HG03064 (cell line): Measurements from ENCODE around the gene SAPCD1.
"Not testable (repeated sequence)": the region's sequence is repeated elsewhere in the genome, so short reads cannot be mapped to it uniquely, and the experiment has no call there.

Experiments used
- ATAC-seq: cut with Tn5 transposase; IDR thresholded peaks from one replicate; pipeline ENCODE4 v1.9.1; 2021; ENCODE audit warnings: low read depth; ENCODE audit not compliant: unreplicated experiment

SAPCD1 gene

DNA sequence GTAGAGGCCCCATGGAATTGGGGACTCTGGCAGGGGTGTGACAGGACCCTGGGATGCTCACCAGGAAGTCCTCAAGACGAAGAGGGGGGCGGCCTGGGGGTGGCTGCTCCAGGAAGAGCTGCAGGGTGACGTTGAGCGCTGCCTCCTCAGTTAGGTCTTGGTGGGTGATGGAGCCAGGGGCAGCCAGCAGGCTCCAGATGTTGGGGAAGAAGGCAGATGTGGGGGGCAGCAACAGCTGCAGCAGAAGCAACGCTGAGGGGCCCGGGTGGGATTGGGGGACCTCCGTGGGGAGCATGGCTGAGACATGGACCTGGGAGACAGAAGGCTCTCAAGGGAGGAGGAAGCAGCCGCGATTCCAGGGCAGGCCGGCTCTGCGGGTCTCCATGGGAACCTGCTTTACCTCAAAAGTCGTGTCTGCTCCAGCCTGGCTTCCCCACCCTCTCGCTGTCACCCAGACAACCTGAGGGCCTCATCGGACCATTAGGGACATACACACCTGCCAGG lies 14.1 kb downstream of the SAPCD1 start:
- ATAC-seq: no peak

DNA sequence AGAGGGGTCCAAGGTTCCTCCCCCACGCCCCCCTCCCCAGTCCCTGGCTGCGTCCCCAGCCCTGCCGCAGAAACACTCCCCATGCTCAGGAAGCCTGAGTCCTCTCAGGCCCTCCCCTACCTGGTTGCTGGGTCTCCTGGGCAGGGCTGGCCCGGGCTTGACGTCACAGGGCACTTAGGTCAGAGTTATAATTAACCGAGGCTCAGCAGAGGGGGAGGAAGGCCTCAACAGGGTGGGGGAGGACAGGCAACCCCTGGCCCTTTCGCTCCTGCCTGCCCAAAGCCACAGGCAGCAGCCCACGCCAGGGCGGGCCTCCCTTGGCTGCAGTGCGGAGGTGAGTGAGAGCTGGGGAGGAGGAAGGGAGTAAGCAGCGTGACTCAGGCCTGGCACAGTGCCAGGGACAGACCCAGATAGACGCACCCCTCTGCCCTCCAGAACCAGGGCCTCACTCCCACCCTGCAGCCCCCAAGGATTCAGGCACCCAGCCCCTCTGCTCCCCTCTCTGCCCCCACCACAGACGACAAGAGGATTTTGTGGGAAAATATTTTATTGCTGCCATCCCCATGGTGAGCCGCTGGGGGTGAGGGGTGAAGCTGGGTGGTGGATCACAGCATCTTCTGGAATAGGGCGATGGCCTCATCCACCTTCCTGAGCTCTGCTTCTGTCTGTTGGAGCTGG lies 14.7 kb downstream of the SAPCD1 start, which contains the start of gene VWA7:
Gene VWA7 (minus strand): TSS at position 340 of the 678 bp plus-strand sequence. CDS start 549 bp downstream, outside the sequence.
- no peak for ATAC-seq

GRCh38 chr6:31777667-31778050 lies 15.2 kb downstream of the SAPCD1 start:
- ATAC-seq: no peak

- no peak for ATAC-seq
Measured at GRCh38 chr6:31778193-31778592, 15.7 kb downstream of the SAPCD1 start.

- no peak for ATAC-seq
Measured at GRCh38 chr6:31778999-31779885, 16.8 kb downstream of the SAPCD1 start.

- ATAC-seq: no peak
Measured at GRCh38 chr6:31779908-31780307, 17.5 kb downstream of the SAPCD1 start.

GRCh38 chr6:31780507-31781243 lies 18.2 kb downstream of the SAPCD1 start:
- no peak for ATAC-seq

GRCh38 chr6:31781244-31782125 lies 19.0 kb downstream of the SAPCD1 start:
- ATAC-seq: no peak

DNA sequence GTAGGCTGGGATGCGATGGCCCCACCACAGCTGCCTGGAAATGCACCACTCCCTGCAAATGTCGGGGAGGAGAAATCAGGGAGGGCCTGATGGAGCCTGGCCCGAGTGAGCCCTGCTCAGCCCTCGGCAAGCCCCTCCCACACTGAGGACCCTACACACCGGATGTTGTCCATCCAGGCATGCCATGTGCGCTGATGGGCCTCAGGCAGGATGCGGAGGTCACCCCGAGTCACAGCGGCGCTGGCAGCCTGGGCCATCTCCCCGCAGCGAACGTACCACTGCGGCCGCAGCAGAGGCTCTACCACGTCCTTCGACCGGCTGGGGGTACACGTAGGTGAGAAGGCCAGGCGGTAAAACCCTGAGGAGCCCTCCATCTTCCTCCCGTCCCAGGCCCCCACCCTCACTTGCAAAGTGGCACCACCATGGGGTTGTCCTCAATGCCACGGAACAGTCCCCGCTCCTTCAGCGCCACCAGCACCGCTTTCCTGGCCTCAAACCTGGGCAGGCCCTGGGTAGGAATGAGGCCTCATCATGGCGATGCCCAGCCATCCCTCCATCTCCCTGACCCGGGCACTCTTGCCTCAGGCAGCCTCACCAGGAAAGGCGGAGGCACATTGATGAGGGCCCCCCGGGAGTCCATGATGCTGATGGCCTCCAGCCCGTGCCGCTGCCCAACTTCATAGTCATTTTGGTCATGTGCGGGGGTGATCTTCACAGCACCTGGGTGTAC lies 19.8 kb downstream of the SAPCD1 start:
- no peak for ATAC-seq

DNA sequence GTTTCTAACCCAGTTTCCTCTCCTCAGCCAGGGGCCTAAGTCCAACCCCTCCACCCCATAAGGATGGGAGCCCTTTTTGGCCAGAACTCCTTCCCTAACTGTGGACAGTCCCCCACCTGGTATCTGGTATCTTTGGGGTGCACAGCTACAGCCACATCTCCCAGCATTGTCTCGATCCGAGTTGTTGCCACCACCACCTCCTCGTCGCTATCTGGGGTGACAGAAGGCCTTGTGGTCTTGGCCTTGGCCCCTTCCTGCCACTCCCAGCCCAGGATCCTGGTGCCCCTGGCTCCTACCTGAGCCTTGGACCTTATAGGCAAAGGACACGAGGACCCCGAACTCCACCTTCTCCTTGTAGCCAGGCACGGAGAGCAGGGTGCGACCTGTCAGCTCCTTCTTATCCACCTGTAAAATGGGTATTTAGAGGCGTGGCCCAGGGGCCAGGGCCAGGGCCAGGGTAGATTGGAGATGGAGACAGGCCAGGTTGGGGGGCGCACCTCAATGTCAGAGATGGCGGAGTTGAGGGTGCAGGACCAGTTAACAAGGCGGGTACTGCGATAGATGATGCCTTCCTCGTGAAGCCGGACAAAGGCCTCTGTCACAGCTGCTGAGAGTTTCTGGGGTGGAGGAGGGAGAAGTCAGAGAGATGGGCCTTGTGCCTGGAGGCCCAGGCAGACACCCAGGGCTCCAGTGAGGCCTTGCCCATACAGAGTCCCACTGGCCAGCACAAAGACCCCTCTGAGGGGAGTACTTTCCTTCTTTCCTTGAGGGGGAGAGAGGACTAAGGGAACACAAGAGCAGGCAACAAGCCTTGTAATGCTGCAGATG lies 21.9 kb downstream of the SAPCD1 start:
- no peak for ATAC-seq

DNA sequence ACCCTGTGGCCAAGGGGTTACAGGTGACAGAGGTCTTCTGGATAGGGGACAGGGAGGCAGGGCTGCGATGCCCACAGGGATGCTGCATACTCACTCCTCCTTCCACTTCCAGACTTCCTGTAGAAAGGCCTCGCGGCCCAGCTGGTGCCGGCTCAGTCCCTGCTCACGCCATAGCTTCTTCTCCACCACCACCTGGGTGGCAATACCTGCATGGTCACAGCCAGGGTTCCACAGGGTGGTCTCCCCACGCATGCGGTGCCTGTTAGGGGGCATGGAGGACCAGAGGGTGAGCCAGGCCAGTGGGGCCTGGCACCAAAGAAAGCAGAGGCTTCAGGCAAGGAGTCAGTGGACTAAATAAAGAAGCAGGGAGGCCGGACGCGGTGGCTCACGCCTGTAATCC lies 23.0 kb downstream of the SAPCD1 start:
- ATAC-seq: no peak

DNA sequence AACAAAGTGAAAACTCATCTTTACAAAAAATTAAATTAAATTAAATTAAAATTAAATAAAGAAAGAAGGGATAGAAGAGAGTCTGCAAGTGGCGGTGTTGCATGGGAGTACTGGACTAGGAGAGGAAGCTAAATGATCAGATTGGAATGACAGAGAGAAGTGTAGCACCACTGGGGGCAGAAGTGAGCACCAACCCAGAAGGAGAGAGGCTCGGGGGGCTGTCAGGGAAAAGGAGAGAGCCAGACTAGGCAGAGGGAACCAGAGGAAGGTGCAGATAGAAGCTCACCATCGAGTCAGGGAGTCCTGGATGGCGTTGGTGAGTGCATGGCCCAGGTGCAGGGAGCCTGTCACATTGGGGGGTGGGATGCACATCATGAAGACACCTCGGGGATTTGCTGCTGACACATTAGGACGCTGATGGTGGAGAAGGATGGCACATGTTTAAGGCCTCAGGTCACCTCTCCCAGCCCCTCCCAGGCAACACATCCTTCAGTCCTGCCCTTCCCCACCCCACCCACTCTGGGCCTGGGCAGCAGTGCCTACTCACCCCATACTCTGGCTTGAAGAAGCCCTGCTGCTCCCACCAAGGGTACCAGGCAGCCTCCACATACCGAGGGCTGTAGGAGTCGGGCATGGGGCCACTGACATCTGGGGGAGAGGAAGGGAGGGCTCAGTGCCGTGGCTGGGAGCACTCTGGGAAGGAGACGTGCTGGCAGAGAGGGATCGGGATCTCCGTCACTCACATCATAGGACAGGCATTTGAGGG lies 29.1 kb downstream of the SAPCD1 start:
- no peak for ATAC-seq

- ATAC-seq: no peak
Measured at GRCh38 chr6:31792090-31792374, 29.6 kb downstream of the SAPCD1 start.

- ATAC-seq: no peak
Measured at GRCh38 chr6:31792761-31793171, 30.3 kb downstream of the SAPCD1 start.

- ATAC-seq: not testable (repeated sequence)
Measured at GRCh38 chr6:31793927-31794245, 31.4 kb downstream of the SAPCD1 start.

DNA sequence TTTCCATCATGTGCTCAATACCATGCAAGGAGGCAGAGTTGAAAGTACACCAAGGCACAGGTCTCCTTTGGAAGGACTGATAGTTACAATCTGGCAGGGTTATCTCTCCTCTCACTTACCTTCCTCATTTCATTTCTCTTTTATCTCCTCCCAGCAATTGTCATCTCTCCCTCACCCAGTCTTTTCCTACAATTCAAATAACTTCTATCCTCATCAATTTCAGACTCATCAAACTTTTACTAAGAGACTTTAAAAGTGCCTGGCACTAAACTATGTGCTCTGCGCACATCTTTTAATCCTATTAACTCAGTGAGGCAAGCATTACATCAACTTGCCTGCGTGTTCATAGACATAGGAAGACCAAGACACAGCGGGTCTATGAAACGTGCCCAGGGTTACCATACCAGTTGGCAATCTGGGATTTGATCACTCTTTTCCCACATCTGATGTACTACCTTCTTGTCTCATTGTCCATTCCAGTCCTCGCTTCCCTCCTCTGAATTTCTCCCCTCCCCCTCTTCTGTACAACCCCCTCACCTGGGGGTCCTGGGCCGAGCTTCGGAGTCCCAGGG lies 31.9 kb downstream of the SAPCD1 start:
- ATAC-seq: no peak

DNA sequence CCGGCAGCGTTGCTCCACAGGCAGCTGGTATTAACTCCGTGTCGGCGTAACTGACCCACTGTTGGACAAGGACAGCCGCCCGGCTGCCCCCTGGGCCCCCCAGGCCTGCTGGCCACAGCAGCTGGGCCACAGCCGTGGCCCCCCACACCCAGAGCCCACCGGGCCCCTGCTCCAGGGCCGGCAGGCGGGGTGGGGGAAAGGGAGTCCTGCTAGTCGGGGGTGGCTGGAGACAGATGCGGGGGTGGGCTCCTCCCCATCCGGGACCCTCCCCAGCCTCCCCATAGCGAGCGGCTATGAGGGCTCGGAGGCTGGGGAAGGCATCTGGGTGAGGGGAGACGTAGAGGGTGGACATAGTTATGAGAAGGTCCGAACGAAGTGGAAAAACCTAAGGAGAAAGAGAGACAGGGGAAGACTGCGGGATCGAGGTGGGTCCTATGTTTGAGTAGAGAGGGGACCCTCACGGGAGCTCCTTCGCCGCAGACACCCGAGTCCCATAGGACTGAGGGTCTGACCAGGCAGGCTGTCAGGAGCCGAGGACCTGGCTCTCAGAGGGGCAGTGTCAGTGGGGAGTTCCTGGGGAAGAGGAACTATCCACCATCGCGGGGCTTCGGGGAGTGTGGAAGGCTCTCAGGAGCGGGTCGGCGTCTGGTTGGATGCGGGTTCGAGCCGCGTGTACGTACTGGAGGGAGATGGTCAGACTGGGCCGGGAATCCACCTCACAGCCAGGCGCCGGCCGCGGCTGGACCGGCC lies 32.6 kb downstream of the SAPCD1 start:
- peak; percentile 15 for ATAC-seq
